RWPE2 (cell line): ENCODE results near the gene FABP6.

ENCODE experiments used
- ATAC-seq: fragments of 200-7000 bp; cut with Tn5 transposase; 3 replicates; pipeline ENCODE4 v1.9.1; 2021; ENCODE audit warnings: low read depth
- DNase-seq: peaks from one replicate; pipeline ENCODE4 v3.0.0-alpha.2; 2020; ENCODE audit warnings: low spot score
- H3K27ac ChIP-seq: fragments of 450-650 bp; 2 replicates; pipeline ENCODE4 v1.5.1; 2017; ENCODE audit warnings: mild to moderate bottlenecking; ENCODE audit not compliant: poor library complexity, severe bottlenecking
- H3K27me3 ChIP-seq: fragments of 250-450 bp; sonication (Bioruptor Pico); 2 replicates; pipeline ENCODE4 v1.5.1; 2021; ENCODE audit warnings: mild to moderate bottlenecking, moderate library complexity; ENCODE audit not compliant: insufficient read depth, poor library complexity, severe bottlenecking
- H3K36me3 ChIP-seq: fragments of 250-450 bp; sonication (Bioruptor Pico); 2 replicates; pipeline ENCODE4 v1.5.1; 2020; ENCODE audit warnings: low read depth, mild to moderate bottlenecking, moderate library complexity
- H3K4me1 ChIP-seq: fragments of 250-450 bp; sonication (Bioruptor Pico); 2 replicates; pipeline ENCODE4 v1.5.1; 2021; ENCODE audit warnings: mild to moderate bottlenecking, moderate library complexity; ENCODE audit not compliant: insufficient read depth, poor library complexity, severe bottlenecking
- H3K4me3 ChIP-seq: fragments of 250-450 bp; sonication (Bioruptor Pico); 2 replicates; pipeline ENCODE4 v1.5.1; 2021; ENCODE audit warnings: mild to moderate bottlenecking, moderate library complexity; ENCODE audit not compliant: severe bottlenecking
- H3K9me3 ChIP-seq: fragments of 250-450 bp; sonication (Bioruptor Pico); 2 replicates; pipeline ENCODE4 v1.5.1; 2021; ENCODE audit warnings: mild to moderate bottlenecking, moderate library complexity; ENCODE audit not compliant: severe bottlenecking
- TF ChIP-seq, protein P1 (sequence below): fragments of 450-650 bp; IDR thresholded peaks from one replicate; pipeline ENCODE4 v1.5.1; 2017; ENCODE audit warnings: mild to moderate bottlenecking, moderate library complexity; ENCODE audit not compliant: poor library complexity, severe bottlenecking

FABP6 gene

DNA sequence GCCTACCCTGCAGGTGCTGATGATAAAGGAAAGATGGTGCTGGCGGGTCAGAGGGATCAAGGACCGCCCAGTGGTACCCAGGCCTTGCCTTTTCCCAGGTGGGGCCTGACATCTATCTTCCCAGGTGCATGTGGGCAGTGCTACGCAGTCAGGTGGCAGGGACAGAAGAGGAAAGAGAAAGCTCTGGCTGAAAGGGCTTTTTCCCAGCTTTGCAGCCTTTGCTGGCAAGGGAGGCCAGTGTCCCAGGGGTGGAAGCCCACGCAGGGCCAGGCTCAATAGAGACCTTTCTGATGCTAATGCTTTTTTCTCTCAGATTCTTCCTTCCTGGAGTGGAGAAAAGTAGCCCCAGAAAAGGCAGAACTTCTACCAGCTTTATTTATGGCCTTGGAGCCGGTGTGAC lies 36.7 kb downstream of the FABP6 start:
- H3K27ac ChIP-seq, result no peak overlapping the region
- ATAC-seq, result no peak
- DNase-seq, result no peak
- H3K9me3 ChIP-seq, result no peaks in the 10 kb centered on the region
- peaks cover 22% of the 10 kb centered on the region for H3K4me1 ChIP-seq
- H3K36me3 ChIP-seq, result peaks cover 10% of the 10 kb centered on the region; the same call in 1 of the 2 replicates
- H3K27me3 ChIP-seq, result no peaks in the 10 kb centered on the region
- TF ChIP-seq, protein P1, sequence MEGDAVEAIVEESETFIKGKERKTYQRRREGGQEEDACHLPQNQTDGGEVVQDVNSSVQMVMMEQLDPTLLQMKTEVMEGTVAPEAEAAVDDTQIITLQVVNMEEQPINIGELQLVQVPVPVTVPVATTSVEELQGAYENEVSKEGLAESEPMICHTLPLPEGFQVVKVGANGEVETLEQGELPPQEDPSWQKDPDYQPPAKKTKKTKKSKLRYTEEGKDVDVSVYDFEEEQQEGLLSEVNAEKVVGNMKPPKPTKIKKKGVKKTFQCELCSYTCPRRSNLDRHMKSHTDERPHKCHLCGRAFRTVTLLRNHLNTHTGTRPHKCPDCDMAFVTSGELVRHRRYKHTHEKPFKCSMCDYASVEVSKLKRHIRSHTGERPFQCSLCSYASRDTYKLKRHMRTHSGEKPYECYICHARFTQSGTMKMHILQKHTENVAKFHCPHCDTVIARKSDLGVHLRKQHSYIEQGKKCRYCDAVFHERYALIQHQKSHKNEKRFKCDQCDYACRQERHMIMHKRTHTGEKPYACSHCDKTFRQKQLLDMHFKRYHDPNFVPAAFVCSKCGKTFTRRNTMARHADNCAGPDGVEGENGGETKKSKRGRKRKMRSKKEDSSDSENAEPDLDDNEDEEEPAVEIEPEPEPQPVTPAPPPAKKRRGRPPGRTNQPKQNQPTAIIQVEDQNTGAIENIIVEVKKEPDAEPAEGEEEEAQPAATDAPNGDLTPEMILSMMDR, result no peak
- H3K4me3 ChIP-seq, result no peak overlapping the region

DNA sequence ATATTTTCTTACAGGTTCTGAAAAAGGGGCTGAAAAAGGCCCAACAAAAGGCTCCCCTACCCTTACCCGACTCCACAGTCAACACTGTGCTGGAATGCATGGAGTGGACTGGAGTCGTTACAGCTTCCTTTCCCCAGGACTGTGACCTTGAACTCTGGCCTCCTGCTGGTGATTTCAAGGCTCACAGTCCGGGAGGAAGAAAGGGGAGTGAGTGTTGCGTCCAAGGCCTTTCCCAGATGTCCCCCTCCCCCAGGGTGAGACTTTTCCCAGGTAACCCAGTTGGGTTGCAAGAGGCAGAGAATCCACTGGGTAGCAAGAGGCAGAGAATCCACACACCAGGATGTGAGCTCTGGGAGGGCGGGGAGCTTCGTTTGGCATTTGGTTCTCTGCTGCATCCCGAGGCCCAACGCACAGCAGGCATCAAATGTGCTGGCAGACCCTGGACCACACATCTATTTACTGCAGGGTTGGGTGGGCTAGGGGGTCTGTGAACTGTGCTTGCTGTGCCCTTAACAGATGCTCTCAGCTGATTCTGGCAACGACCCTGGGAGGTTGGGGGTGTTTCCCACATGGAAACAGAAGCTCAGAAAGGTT lies 37.5 kb downstream of the FABP6 start:
- TF ChIP-seq, protein P1, result no peak

DNA sequence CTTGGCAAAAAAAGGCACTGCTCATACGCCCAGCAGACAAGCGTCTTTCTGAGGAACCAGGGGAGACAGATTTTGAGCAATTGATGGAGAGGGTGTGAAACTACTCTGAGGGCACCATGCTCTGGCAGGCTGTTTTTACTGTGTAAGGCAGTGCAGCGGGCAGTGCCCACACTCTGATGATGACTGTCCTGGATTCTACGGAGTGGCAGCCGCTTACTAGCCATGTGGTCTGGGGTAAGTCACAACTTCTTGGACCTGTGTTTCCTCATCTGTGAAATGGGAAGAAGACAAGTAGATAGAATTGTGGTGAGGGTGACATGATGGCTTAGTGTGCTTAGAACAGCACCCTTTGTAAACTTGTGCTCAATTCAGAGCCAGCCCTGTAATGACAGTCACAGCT lies 38.8 kb downstream of the FABP6 start:
- Histone ChIP-seq H3K27ac (no peak overlapping the region), H3K4me1 (peaks cover 30% of the 10 kb centered on the region), H3K36me3 (peaks cover 14% of the 10 kb centered on the region; the same call in 1 of the 2 replicates), H3K9me3 (no peaks in the 10 kb centered on the region), H3K27me3 (no peaks in the 10 kb centered on the region), H3K4me3 (no peak overlapping the region)
- TF ChIP-seq, protein P1, result no peak
- DNase-seq (no peak), ATAC-seq (no peak)

More for the DNA sequence above, 37.5 kb downstream of the FABP6 start:
- Histone ChIP-seq H3K27me3 (no peaks in the 10 kb centered on the region), H3K9me3 (no peaks in the 10 kb centered on the region), H3K36me3 (peaks cover 10% of the 10 kb centered on the region; the same call in 1 of the 2 replicates), H3K4me1 (peaks cover 30% of the 10 kb centered on the region), H3K27ac (no peak overlapping the region), H3K4me3 (no peak overlapping the region)
- no peak for DNase-seq
- no peak for ATAC-seq

DNA sequence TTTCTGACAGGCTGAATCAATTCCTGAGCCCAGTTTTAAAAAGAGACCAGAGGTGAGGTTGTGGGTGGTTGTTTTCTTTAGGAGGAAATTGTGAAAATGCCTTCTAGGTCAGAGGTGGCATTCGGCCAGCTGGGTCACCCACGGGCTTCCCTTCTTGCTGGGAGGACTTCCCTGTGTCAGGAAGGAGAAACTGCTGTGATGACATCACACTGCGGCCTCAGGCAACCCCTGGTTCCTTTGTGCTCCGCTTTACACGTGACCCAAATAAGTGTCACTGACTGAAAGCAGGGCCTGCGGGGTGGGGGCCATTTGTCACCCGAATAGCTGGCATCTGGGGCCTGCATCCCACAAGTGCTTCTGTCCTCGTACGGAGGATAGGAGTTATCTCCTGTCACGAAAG lies 39.7 kb downstream of the FABP6 start:
- ATAC-seq (peak; percentile 36; the same call in 2 of the 3 replicates), DNase-seq (no peak)
- peaks cover 30% of the 10 kb centered on the region for H3K4me1 ChIP-seq
- no peak overlapping the region for H3K4me3 ChIP-seq
- H3K27ac ChIP-seq, result no peak overlapping the region
- TF ChIP-seq, protein P1, result no peak
- no peaks in the 10 kb centered on the region for H3K27me3 ChIP-seq
- H3K36me3 ChIP-seq, result peaks cover 14% of the 10 kb centered on the region; the same call in 1 of the 2 replicates
- no peaks in the 10 kb centered on the region for H3K9me3 ChIP-seq

DNA sequence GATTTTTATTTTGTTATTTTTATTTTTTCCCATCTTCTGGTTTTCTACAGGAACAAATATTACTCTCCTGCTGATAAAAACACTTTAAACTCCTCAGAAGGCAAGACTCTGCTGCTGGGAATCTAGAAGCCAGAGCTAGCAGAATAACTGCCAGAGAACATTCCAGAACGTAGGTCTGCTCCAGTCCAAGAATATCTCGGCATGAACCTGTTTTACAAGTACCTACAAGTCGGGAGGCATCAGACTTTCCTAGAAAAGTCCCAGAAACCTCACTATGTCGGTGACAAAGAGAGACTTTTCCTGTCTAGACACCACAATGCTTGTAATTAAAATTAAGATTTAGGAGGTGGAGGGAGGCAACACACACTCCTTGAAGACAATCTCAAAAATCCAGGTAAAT lies 41.4 kb downstream of the FABP6 start:
- Histone ChIP-seq H3K36me3 (peaks cover 11% of the 10 kb centered on the region), H3K4me1 (peaks cover 30% of the 10 kb centered on the region), H3K4me3 (no peak overlapping the region), H3K27ac (peak overlapping the region; percentile 51), H3K9me3 (no peaks in the 10 kb centered on the region), H3K27me3 (no peaks in the 10 kb centered on the region)
- peak; percentile 59 for ATAC-seq
- DNase-seq, result no peak
- TF ChIP-seq, protein P1, result no peak
